ENCODE data around the gene NEK11.

The NEK11 gene

DNA sequence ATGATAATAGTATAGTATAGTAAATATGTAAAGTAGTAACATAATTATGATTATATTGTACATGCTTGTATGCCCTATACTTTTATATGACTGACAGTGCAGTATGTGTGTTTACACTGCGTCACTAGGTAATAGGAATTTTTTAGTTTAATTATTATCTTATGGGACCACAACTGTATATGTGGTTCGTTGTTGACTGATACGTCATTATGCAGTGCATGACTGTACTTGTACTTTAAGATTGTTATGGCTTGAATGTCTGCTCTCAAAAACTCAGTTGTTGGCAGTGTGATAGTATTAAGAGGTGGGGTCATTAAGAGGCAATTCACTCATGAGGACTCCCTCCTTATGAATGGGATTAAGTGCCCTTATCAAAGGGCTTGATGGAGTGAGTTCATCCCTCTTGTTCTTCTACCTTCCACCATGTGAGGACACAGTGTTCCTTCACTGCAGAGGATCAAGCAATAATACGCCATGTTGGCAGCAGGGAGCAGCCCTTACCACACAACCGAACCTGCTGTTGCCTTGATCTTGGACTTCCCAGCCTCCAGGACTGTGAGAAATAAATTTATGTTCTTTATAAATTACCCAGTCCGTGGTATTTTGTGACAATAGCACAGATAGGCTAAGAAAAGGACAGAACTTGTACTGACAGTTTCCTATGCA is 152.2 kb downstream of the NEK11 start:
- no peak overlapping the region for H3K4me2 ChIP-seq (ENCODE audit: low read length)
- no peaks in the 10 kb centered on the region for H3K27me3 ChIP-seq (ENCODE audit: control insufficient read depth, insufficient read depth, low read length)
- no peak overlapping the region for H2AFZ ChIP-seq
- no peaks in the 10 kb centered on the region for H3K9me3 ChIP-seq (ENCODE audit: control insufficient read depth, low read length)
- H3K9ac ChIP-seq: no peak overlapping the region
- TF ChIP-seq, protein P1, sequence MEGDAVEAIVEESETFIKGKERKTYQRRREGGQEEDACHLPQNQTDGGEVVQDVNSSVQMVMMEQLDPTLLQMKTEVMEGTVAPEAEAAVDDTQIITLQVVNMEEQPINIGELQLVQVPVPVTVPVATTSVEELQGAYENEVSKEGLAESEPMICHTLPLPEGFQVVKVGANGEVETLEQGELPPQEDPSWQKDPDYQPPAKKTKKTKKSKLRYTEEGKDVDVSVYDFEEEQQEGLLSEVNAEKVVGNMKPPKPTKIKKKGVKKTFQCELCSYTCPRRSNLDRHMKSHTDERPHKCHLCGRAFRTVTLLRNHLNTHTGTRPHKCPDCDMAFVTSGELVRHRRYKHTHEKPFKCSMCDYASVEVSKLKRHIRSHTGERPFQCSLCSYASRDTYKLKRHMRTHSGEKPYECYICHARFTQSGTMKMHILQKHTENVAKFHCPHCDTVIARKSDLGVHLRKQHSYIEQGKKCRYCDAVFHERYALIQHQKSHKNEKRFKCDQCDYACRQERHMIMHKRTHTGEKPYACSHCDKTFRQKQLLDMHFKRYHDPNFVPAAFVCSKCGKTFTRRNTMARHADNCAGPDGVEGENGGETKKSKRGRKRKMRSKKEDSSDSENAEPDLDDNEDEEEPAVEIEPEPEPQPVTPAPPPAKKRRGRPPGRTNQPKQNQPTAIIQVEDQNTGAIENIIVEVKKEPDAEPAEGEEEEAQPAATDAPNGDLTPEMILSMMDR (IDR thresholded peaks at IDR 0.05): no peak
- H3K27ac ChIP-seq: no peak overlapping the region
- H3K4me3 ChIP-seq (ENCODE audit: low read depth, low read length): no peak overlapping the region
- no peaks in the 10 kb centered on the region for H3K79me2 ChIP-seq
- no peaks in the 10 kb centered on the region for H3K36me3 ChIP-seq (ENCODE audit: control insufficient read depth, insufficient read depth, low read length)
- no peaks in the 10 kb centered on the region for H3K4me1 ChIP-seq

- no peak overlapping the region for H3K4me2 ChIP-seq (ENCODE audit: low read length)
- no peak overlapping the region for H3K4me3 ChIP-seq (ENCODE audit: low read depth, low read length)
- no peaks in the 10 kb centered on the region for H3K27me3 ChIP-seq (ENCODE audit: control insufficient read depth, insufficient read depth, low read length)
- H2AFZ ChIP-seq: no peak overlapping the region
- H3K9ac ChIP-seq: no peak overlapping the region
- no peaks in the 10 kb centered on the region for H3K79me2 ChIP-seq
- no peaks in the 10 kb centered on the region for H3K9me3 ChIP-seq (ENCODE audit: control insufficient read depth, low read length)
- H3K27ac ChIP-seq: no peak overlapping the region
- peaks cover 2% of the 10 kb centered on the region for H3K4me1 ChIP-seq
- TF ChIP-seq, protein P1 (IDR thresholded peaks at IDR 0.05): no peak
- H3K36me3 ChIP-seq (ENCODE audit: control insufficient read depth, insufficient read depth, low read length): no peaks in the 10 kb centered on the region
These were observed 166.0 kb downstream of the NEK11 start for GRCh38 chr3:131192701-131193100.

DNA sequence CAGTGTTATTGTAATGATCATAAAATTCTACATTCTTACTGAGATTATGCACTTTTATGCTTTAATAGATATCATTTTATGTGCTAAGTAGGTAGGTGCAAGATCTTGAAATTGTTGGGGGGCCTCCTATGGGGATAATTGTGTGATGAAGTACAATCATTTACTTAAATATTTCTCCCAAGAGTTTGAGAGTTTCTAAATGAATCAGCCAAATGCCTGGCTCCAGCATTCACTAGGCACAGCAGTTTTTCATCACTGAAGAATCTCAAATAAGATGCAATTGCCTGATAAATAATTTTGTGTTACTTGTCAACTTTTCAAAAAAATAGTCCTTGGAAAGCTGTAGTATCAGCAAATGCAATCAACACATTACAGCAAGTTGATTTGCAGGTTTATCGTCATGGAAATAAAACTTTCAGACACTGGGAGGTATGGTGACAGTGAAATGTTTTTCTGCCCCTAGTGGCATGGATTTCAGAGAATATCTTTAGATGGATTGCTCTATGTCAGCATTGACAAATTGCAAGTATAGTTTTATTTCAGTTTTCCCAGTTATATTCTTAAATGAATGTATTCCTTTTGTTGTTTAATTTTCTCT is 167.1 kb downstream of the NEK11 start:
- Histone ChIP-seq H3K79me2 (no peaks in the 10 kb centered on the region), H3K36me3 (ENCODE audit: control insufficient read depth, insufficient read depth, low read length) (no peaks in the 10 kb centered on the region), H3K9ac (no peak overlapping the region), H3K4me3 (ENCODE audit: low read depth, low read length) (no peak overlapping the region), H3K27me3 (ENCODE audit: control insufficient read depth, insufficient read depth, low read length) (no peaks in the 10 kb centered on the region), H3K27ac (no peak overlapping the region), H2AFZ (no peak overlapping the region), H3K9me3 (ENCODE audit: control insufficient read depth, low read length) (no peaks in the 10 kb centered on the region), H3K4me2 (ENCODE audit: low read length) (no peak overlapping the region), H3K4me1 (peaks cover 2% of the 10 kb centered on the region)
- TF ChIP-seq, protein P1 (IDR thresholded peaks at IDR 0.05): peak; percentile 37

DNA sequence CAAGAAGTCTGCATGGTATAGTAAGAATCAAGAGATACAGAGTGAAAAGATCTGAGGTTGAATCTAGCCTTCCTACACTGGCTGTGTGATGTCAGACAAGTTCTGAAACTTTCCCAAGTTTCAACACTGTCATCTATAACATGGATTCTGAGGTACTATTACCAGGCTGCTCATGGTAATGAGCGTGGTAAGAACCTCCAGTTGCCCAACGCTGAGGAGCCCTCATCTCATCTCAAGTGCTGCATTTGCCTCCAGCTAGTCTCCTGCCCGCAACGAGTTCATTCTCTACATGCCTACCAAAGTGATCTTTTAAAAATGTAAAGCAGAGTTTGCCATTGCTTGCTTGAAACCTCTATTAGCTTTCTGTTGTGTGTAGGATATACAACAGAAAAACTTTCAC is 168.1 kb downstream of the NEK11 start:
- peaks cover 2% of the 10 kb centered on the region for H3K4me1 ChIP-seq

More for the DNA sequence above, 168.1 kb downstream of the NEK11 start:
- Histone ChIP-seq H2AFZ (no peak overlapping the region), H3K4me2 (ENCODE audit: low read length) (no peak overlapping the region), H3K27me3 (ENCODE audit: control insufficient read depth, insufficient read depth, low read length) (no peaks in the 10 kb centered on the region), H3K36me3 (ENCODE audit: control insufficient read depth, insufficient read depth, low read length) (no peaks in the 10 kb centered on the region), H3K9ac (no peak overlapping the region), H3K4me3 (ENCODE audit: low read depth, low read length) (no peak overlapping the region), H3K27ac (no peak overlapping the region), H3K9me3 (ENCODE audit: control insufficient read depth, low read length) (no peaks in the 10 kb centered on the region), H3K79me2 (no peaks in the 10 kb centered on the region)
- TF ChIP-seq, protein P1 (IDR thresholded peaks at IDR 0.05): no peak
